Aorta (tissue), 5 donors: Measurements from ENCODE around the gene C3orf22. TPM values are rescaled to one million over a fixed set of nuclear protein-coding genes. Genes with fewer than 3 reads are reported as not detected.
A peak's percentile ranks its signal among the peaks of the same experiment; 100 is the strongest.
"Not testable (repeated sequence)": the region's sequence is repeated elsewhere in the genome, so short reads cannot be mapped to it uniquely, and the experiment has no call there.

ENCODE experiments used
- ATAC-seq: fragments of 200-7000 bp; cut with Tn5 transposase; one replicate; pipeline ENCODE4 v1.9.1; 2022; ENCODE audit warnings: moderate library complexity; ENCODE audit not compliant: low FRiP score
- DNase-seq, 2 donors: peaks; one replicate each; pipeline ENCODE4 v3.0.0-alpha.2; 2020
- H3K27ac ChIP-seq, 2 donors: one replicate each; pipeline ENCODE4 v1.5.1; 2013; ENCODE audit warnings: low read length in 2 of 2, mild to moderate bottlenecking in 2 of 2, moderate library complexity in 2 of 2, control low read depth in 1 of 2, inconsistent platforms in 1 of 2, low read depth in 1 of 2
- H3K27me3 ChIP-seq, 2 donors: one replicate each; pipeline ENCODE4 v1.6.1; 2013; ENCODE audit warnings: control low read depth in 1 of 2, low read length in 1 of 2, mild to moderate bottlenecking in 1 of 2, moderate library complexity in 1 of 2; ENCODE audit not compliant: insufficient read depth in 2 of 2, control insufficient read depth in 1 of 2
- H3K36me3 ChIP-seq, 2 donors: one replicate each; pipeline ENCODE4 v1.6.1; 2013; ENCODE audit warnings: control low read depth in 1 of 2, low read length in 1 of 2, mild to moderate bottlenecking in 1 of 2; ENCODE audit not compliant: insufficient read depth in 2 of 2, control insufficient read depth in 1 of 2
- H3K4me1 ChIP-seq, 2 donors: one replicate each; pipeline ENCODE4 v1.6.1; 2013; ENCODE audit warnings: low read length in 2 of 2, control low read depth in 1 of 2, mild to moderate bottlenecking in 1 of 2, moderate library complexity in 1 of 2; ENCODE audit not compliant: insufficient read depth in 2 of 2, control insufficient read depth in 1 of 2
- H3K4me3 ChIP-seq, 2 donors: one replicate each; pipeline ENCODE4 v1.5.1; 2013; ENCODE audit warnings: low read length in 2 of 2, control low read depth in 1 of 2, mild to moderate bottlenecking in 1 of 2
- H3K9me3 ChIP-seq: one replicate; pipeline ENCODE4 v1.6.1; 2013; ENCODE audit warnings: mild to moderate bottlenecking, low read length; ENCODE audit not compliant: control insufficient read depth
- WGBS, 2 donors: extraction: QIAGEN DNeasy Blood & Tissue Kit; methylation state at CpG; one replicate each; pipeline ENCODE4 v1.1.7; 2013; 5-methylcytosine and 5-hydroxymethylcytosine counted together
- intact Hi-C, 2 donors: fragments of 100-400 bp; cut with DNase I; formaldehyde crosslinking; loops; one replicate each; pipeline versions ENCODE4 v1.14.2 to v1.15.0; 2022
- long read RNA-seq, 2 donors: library from polyadenylated mRNA; unstranded; transcript quantifications; one replicate each; pipeline ENCODE4 v2.0.0, GENCODE V29; 2020 to 2021
- polyA plus RNA-seq, 2 donors: library from polyadenylated mRNA; stranded (reverse); fragments of 200-250 nt; gene quantifications; one replicate each; pipeline ENCODE4 v1.2.3, GENCODE V29; 2013
- total RNA-seq, 2 donors: library from RNA; stranded (reverse); fragmentation: NEBNext Ultra II Directional; extraction: Animal tissue kit (Norgen Biotek cat#: 25700); gene quantifications; one replicate each; pipeline ENCODE4 v1.2.1, GENCODE V29; 2021
- donor health status: healthy with polysubstance abuse.
- donor health status: Bipolar disorder and iron deficiency.
- donor health status: DM: no; HTN: no; CAD: no.
- donor health status: DM: no; HTN: no; CAD: no.
- donor health status: DM: yes; HTN: yes; CAD: no.

Gene C3orf22, protein sequence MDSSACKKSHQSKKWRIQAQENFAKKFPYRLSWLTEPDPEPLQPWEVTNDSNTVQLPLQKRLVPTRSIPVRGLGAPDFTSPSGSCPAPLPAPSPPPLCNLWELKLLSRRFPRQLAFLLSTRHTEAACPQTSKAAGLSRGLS
- total RNA-seq (not detected), polyA plus RNA-seq (not detected)
- long read RNA-seq, donor 1, result 0 reads
- long read RNA-seq, donor 2, result 0 reads

DNA sequence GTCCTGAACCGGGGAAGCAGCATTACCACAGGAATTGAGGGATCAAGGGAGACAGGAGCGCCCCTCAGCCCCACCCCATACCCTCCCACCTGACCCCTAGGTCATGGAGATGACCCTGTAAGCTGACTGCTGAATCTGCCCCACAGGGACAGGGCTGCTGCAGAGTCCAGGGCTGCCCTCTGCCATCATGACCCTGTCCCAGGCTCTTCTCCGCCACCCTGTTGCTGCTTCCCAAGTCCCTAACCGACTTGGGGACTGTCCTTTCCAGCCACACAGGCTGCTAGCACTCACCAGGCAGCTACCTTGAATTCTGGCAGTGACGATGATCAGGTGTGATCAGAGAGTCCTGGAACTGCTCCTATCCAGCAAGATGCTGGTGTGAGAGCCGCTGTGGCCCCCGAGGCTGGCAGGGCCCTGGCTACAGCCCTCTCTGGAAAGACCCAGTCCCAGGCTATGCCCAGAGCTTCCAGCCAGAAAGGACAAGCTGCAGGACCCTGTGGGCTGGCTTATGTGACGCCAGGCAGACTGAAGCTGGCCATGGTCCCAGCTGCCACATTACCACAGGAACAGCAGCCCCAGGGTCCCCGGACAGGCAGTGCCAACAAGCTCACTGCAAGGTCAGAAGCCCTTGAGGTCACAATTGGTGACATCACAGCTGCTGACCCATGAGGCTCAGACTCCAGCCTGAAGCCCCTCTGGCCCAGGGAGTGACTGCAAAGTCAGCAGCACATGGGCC, at the start of gene C3orf22:
Gene C3orf22, minus strand, starts transcription at position 597 of the 736 bp plus-strand sequence. CDS start 5,542 bp downstream, outside the sequence.
- ATAC-seq, result no peak
- intact Hi-C loops, result no loop called here
- Histone ChIP-seq H3K4me3 (no peak within 1 kb of the TSS), H3K4me1 (no peaks in the 10 kb centered on the region), H3K27me3 (no peaks in the 10 kb centered on the region), H3K36me3 (no peaks in the 10 kb centered on the region), H3K27ac (no peak within 1 kb of the TSS), H3K9me3 (no peaks in the 10 kb centered on the region)
- peak; percentile 27 to 59 for DNase-seq
- 56 to 62% methylated on average over 9 of the region's 9 CpGs for WGBS, 2 donors

DNA sequence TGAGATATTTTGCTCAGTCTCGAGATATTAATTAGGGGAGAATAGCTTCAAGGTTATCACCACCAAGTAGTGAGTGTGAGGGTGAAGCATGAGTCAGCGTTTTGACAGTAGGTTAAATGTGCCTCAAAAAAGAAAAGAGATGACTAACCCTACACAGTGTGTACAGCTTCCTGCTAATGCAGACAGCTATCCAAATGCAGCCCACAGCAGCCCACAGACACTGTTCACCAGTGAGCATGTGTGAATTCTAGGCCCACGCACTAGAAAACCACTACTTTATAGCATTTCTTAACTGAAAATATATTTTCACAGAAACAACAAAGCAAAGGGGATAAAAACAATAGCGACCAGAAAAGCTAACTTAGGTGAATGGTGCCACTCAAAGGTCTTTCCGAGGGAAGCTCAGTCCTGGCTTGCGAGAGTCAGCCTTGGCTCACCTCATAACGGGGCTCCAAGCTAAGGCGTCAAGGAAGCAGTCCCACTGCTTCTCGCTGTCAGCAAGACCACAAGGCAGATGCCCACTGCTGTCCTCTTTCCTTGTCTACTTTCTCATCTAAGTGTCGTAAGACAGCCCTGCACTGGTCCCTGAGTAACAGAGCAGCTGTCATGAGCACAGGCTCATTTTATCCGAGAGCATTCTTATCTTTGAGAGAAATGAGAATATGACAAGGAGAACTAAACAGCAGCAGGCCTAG, 48.6 kb upstream of the C3orf22 start:
- no peaks in the 10 kb centered on the region for H3K4me1 ChIP-seq
- no peak overlapping the region for H3K4me3 ChIP-seq
- WGBS, 2 donors, result 92% methylated on average over 11 of the region's 11 CpGs
- H3K27me3 ChIP-seq, result no peaks in the 10 kb centered on the region
- ATAC-seq (no peak), DNase-seq (no peak)
- intact Hi-C loops, result no loop called here
- H3K36me3 ChIP-seq, result peaks cover 8 to 11% of the 10 kb centered on the region in 2 donors
- peaks cover 5% of the 10 kb centered on the region for H3K9me3 ChIP-seq
- no peak overlapping the region for H3K27ac ChIP-seq

DNA sequence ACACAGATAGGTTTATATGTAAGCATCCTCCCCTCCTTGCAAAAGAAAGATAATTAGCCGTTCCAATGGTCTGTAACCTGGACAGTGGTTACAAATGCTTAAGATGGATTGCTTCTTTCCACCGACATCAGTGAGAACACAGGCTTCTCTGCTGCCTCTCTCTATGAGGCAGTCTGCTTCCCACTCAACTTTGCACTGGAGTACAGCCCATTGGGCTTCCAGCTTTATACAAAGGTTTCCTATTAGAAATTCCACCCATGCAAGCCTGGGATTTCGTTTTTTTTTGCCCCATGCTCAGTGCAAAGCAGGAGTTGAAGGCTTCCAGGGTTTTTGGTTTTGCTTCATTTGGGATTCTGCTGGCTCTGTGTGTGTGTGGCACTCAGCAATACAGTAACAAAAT, 47.3 kb upstream of the C3orf22 start:
- DNase-seq (no peak), ATAC-seq (no peak)
- Histone ChIP-seq H3K27me3 (no peaks in the 10 kb centered on the region), H3K36me3 (peaks cover 7 to 11% of the 10 kb centered on the region in 2 donors), H3K4me1 (no peaks in the 10 kb centered on the region), H3K4me3 (no peak overlapping the region), H3K9me3 (peaks cover 5% of the 10 kb centered on the region), H3K27ac (no peak overlapping the region)
- 77 to 82% methylated on average over 3 of the region's 3 CpGs for WGBS, 2 donors
- intact Hi-C loops, result no loop called here

DNA sequence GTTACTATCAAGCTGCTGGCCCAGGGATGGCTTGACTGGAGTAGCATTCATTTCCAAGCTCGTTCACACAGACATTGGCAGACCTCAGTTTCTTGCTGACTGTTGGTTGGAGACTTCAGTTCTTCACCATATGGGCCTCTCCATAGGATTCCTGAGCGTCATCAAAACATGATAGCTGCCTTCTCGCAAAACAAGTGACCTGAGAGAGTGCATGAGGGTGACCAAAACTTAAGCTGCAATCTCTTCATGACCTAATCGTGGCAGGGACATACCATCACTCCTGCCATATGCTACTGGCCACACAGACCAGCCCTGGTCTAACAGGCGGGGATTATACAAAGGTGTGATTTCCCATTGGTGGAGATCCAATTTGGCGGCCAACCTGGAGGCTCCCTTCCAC, 46.0 kb upstream of the C3orf22 start:
- Histone ChIP-seq H3K9me3 (peaks cover 5% of the 10 kb centered on the region), H3K27ac (no peak overlapping the region), H3K4me1 (no peaks in the 10 kb centered on the region), H3K27me3 (no peaks in the 10 kb centered on the region), H3K4me3 (no peak overlapping the region), H3K36me3 (peaks cover 5 to 6% of the 10 kb centered on the region in 2 donors)
- DNase-seq (no peak), ATAC-seq (no peak)
- WGBS, 2 donors, result 91 to 94% methylated on average over 6 of the region's 6 CpGs
- intact Hi-C loops, result no loop called here

DNA sequence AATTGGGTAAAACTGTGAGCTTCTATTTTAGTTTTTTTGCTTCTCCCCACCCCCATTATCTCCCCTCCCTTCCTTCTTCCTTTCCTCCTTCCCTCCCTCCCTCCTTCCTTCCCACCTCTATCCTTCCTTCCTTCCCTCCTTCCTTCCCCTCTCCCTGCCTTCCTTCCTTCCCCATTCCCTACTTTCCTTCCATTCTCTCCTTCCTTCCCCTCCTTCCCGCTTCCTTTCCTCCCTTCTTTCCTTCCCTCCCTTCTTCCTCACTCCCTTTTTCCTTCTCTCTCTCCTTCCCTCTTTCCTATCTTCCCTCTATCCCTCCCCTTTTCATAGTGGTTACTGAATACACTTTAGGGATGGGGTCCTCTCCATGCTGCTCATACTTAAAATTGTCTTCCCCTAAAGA, 40.4 kb upstream of the C3orf22 start:
- no peaks in the 10 kb centered on the region for H3K27me3 ChIP-seq
- no peaks in the 10 kb centered on the region for H3K36me3 ChIP-seq
- H3K27ac ChIP-seq, result no peak overlapping the region
- ATAC-seq, result no peak
- H3K9me3 ChIP-seq, result peaks cover 5% of the 10 kb centered on the region
- H3K4me3 ChIP-seq, result no peak overlapping the region
- DNase-seq, result no peak
- no peaks in the 10 kb centered on the region for H3K4me1 ChIP-seq
- WGBS, 2 donors, result 0% methylated on average over 1 of the region's 1 CpG
- intact Hi-C loops, result no loop called here

DNA sequence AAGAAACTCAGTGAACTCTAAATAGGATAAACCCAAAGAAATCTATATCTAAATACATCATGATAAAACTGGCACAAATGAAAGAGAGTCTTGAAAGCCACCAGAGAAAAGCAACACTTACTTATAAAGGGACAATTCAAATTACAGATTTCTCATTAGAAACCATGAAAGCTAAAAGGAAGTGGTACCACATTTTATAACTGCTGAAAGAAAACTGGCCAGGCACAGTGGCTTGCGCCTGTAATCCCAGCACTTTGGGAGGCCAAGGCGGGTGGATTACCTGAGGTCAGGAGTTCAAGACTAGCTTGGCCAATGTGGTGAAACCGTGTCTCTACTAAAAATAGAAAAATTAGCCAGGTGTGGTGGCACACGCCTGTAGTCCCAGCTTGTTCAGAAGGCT, 36.7 kb upstream of the C3orf22 start:
- H3K27me3 ChIP-seq, H3K9me3 ChIP-seq, DNase-seq, H3K27ac ChIP-seq, H3K36me3 ChIP-seq, H3K4me1 ChIP-seq, ATAC-seq, H3K4me3 ChIP-seq, intact Hi-C loops: not testable (repeated sequence)
- WGBS, 2 donors, result 94 to 96% methylated on average over 4 of the region's 4 CpGs

DNA sequence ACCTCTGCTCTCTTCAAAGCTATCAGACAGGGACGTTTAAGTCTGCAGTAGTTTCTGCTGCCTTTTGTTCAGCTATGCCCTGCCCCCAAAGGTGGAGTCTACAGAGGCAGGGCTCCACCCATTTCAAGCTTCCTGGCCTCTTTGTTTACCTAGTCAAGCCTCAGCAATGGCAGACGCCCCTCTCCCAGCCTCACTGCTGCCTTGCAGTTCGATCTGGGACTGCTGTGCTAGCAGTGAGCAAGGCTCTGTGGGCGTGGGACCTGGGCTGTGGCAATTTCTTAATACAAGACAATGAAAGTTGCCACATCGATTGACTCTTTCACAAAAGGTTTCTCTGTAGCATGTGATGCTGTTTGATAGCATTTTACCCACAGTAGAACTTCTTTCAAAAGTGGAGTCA, 32.8 kb upstream of the C3orf22 start:
- H3K4me1 ChIP-seq, H3K4me3 ChIP-seq, H3K27ac ChIP-seq, H3K27me3 ChIP-seq, H3K9me3 ChIP-seq, intact Hi-C loops, H3K36me3 ChIP-seq, DNase-seq, ATAC-seq: not testable (repeated sequence)
- 61 to 74% methylated on average over 5 of the region's 5 CpGs for WGBS, 2 donors

DNA sequence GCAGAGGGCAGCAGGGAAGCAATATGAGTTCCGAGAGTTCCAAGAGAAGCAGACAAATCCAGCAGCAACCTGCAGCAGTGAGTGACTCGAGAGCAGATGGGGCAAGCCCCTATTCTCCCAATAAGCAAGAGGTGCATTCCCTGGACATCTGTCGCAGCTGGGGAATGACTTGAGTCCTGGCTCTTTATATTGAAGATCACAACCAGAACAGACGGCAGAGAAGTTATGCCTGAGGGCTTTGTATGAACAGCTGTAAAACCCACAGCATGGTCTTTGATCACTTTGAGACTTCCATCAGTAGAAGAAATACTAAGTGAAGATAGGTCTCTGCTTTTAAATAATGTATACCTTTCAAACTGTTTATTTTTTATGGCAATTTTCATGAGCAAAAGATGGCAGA, 23.6 kb upstream of the C3orf22 start:
- Histone ChIP-seq H3K4me1 (no peaks in the 10 kb centered on the region), H3K36me3 (no peaks in the 10 kb centered on the region), H3K27me3 (no peaks in the 10 kb centered on the region), H3K27ac (no peak overlapping the region), H3K4me3 (no peak overlapping the region), H3K9me3 (peaks cover 3% of the 10 kb centered on the region)
- 63 to 72% methylated on average over 4 of the region's 4 CpGs for WGBS, 2 donors
- intact Hi-C loops, result no loop called here
- ATAC-seq, result no peak
- no peak for DNase-seq
